Epidermal melanocyte (primary cell): Measurements from ENCODE around the gene SPATA20.

Experiments
- DNase-seq: peaks from one replicate; pipeline ENCODE4 v3.0.0; 2011; ENCODE audit warnings: low spot score; ENCODE audit not compliant: insufficient read length

Gene SPATA20

DNA sequence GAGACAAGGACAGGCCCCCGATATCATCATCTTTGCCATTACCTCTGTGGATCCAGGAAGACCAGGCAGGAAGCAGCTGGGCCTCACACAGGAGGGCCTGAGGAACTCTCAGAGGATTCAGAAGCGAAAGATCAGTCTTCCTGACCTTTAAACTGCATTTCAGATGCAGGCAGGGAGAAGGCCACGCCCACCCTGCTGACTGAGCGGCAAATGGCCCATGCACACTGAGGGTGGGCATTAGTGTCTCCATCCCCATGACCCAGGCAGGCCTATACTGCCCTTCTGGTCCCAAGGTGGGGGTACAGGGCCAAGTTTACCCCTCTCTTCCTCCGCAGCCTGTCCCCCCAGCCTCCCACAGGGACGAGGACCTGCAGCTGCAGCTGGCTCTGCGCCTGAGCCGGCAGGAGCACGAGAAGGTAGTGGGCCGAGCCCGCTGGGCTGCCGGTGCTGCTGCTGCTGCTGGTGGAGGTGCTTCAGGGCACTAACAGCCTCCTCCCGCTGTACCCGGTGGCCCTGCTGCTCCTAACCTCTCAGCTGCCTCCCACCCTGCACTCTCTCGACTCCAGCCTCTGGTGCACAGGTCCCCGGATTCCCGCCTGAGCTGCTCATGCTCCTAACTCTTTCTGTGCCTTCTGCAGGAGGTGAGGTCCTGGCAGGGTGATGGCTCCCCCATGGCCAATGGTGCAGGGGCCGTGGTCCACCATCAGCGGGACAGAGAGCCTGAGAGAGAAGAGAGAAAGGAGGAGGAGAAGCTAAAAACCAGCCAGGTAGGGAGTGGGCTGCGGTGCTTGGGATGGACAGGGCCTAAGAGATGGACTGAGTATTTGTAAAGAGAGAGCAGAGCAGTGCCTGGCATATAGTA is 8.2 kb upstream of the SPATA20 start:
- DNase-seq, result no peak

- no peak for DNase-seq
Observed at GRCh38 chr17:50539762-50540559, 7.0 kb upstream of the SPATA20 start.

- DNase-seq, result no peak
Observed at GRCh38 chr17:50540560-50541401, 6.2 kb upstream of the SPATA20 start.

DNA sequence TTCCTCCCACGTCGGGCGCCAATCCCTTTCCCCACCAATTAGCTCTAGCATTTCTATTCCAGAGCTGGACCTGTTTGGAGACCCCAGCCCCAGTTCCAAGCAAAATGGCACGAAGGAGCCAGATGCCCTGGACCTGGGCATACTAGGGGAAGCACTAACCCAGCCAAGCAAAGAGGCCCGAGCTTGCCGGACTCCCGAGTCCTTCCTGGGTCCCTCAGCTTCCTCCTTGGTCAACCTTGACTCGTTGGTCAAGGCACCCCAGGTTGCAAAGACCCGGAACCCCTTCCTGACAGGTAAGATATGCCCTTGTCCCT is 5.6 kb upstream of the SPATA20 start:
- no peak for DNase-seq

- peak; percentile 96 for DNase-seq
Observed at GRCh38 chr17:50541716-50542688, 5.0 kb upstream of the SPATA20 start.

DNA sequence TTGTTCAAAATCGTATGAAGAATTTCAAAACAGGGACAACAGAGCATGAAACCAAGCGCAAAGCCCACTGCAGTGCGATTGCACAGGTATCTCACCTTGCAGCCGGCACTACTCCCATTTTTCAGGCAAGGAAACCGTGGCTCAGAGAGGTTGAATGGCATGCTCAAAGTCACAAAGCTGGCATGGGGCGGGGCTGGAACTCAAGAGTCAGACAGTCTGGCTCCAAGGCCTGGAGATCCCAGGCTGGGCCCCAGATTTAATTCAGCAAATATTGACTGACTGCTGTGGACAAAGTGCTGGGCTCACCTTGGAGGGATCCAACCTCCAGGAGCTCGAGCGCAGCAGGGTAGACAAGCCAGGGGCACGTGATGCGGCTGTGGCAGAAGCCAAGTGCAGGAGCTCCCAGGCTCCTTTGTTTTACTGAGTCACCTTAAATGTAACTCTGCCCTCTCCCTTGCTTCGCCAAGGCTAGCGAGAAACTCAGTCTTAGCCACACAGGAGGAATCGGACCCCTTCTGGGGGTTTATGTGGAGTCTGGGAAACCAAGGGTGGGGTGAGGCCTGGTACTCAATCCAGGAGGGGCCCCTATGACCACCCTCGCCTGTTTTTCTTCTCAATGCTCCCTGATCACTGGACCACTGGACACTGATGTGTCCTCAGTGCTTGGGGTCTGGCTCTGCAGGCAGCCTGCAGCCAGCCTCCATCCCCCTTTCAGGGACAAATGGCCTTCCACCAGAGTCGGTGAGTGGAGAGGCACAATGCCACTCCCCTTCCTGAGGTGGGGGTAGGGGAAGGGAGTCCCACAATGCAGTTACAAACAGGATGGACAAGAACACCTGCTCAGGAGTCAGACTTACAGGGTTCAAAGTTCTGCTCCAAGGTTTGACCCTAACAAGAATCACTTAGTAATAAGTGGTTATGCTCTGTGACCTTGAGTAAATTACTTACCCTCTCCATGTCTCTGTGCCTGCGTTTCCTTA is 3.9 kb upstream of the SPATA20 start:
- DNase-seq, result no peak

- no peak for DNase-seq
Observed at GRCh38 chr17:50544516-50544915, 2.5 kb upstream of the SPATA20 start.

- DNase-seq, result no peak
Observed at GRCh38 chr17:50545311-50545710, 1.7 kb upstream of the SPATA20 start.

DNA sequence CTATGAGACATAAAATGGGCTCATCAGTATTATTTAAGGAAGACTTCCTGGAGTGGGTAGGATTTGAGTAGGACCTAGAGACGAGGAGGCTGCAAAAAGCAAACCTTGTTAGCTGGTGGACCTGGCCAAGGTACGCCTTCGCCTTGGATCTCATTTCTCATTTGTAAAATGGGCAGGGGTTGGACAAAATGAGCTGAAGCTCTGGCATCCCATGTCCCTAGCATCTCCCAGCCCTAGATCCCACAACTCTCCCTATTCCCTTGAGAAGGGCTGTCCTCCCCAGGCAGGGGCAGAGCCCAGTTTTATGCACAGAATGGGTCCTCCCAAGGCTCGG is 306 bp upstream of the SPATA20 start:
- no peak for DNase-seq

DNA sequence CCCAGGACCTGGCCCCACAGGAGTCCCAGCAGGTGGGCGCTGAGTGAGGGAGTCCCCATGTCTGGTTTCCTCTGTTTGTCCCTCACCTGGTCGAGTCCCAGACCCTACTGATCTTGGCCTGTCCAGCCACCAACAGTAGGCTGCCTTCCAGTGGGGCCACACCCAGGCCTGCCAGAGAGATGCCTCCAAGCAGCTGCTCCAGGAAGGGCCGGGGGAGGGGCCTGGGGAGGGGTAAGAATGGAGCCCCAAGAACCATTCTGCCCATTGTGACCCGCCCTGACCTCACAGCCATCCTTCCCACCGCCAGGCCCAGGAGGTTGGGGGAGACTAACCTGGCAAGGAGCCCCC is 736 bp downstream of the SPATA20 start:
- DNase-seq, result no peak

- DNase-seq, result no peak
Observed at GRCh38 chr17:50548831-50549230, 1.9 kb downstream of the SPATA20 start.

GRCh38 chr17:50549256-50549941 is 2.4 kb downstream of the SPATA20 start:
- no peak for DNase-seq

DNA sequence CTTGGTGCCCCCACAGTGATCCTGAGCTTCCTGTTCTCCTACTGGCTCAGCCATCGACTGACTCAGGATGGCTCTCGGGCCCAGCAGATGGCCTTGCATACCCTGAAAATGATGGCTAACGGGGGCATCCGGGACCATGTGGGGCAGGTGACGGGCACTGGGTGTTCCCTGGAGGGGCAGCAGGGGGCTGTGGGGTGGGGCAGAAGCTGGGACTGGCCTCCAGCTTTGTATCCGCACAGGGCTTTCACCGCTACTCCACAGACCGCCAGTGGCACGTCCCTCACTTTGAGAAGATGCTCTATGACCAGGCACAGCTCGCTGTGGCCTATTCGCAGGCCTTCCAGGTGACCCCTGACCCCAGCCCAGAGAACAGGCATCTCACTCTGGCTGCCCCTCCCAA is 3.0 kb downstream of the SPATA20 start:
- DNase-seq, result no peak

DNA sequence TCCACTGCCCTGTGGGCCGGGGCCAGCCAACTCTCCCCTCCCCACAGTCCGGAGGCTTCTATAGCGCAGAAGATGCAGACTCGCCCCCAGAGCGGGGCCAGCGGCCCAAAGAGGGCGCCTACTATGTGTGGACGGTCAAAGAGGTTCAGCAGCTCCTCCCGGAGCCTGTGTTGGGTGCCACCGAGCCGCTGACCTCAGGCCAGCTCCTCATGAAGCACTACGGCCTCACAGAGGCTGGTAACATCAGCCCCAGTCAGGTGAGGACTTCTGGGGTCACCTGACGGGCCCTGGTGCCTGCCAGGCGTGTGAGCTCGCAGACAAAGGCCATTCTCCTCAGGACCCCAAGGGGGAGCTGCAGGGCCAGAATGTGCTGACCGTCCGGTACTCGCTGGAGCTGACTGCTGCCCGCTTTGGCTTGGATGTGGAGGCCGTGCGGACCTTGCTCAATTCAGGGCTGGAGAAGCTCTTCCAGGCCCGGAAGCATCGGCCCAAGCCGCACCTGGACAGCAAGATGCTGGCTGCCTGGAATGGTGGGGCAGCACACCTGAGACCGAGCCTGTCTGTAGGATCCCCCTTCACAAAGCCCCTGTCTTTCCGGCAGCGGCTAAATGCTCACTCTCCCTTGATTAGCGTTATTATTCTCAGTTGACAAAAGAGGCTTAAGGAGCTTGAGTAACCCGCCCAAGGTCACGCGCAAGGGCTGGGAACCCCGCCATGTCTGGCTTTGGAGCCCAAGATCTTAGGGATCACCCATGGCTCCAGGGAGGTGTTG is 3.9 kb downstream of the SPATA20 start:
- DNase-seq, result no peak

GRCh38 chr17:50551433-50551815 is 4.5 kb downstream of the SPATA20 start:
- DNase-seq, result no peak

DNA sequence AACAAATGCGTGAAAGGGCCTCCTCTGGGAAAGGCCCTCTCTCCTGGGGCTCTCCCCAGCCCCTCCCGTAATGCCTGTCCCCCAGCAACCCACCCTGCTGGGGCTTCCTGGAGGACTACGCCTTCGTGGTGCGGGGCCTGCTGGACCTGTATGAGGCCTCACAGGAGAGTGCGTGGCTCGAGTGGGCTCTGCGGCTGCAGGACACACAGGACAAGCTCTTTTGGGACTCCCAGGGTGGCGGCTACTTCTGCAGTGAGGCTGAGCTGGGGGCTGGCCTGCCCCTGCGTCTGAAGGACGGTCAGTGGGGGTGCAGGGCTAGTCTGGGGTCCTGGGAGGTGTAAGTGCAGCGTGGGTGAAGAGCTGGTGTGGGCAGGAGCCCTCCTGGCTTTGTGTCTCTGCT is 4.9 kb downstream of the SPATA20 start:
- DNase-seq, result no peak

DNA sequence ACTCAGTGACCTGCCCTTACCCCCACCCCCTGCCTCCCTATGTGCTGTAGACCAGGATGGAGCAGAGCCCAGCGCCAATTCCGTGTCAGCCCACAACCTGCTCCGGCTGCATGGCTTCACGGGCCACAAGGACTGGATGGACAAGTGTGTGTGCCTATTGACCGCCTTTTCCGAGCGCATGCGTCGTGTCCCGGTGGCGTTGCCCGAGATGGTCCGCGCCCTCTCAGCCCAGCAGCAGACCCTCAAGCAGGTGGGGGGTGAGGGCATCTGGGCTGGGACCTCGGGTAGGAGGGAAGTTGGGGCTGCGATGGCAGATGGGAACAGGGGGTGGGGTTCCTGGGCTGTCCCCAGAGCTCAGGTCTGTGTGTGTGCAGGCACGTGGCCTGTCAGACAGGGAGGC is 7.2 kb downstream of the SPATA20 start:
- DNase-seq, result no peak

- DNase-seq, result no peak
Observed at GRCh38 chr17:50556803-50557202, 9.8 kb downstream of the SPATA20 start.
